SK-N-SH (cell line): ENCODE results near the gene TRAPPC2L. TPM values are rescaled to one million over a fixed set of nuclear protein-coding genes. Genes with fewer than 3 reads are reported as not detected.
A peak's percentile ranks its signal among the peaks of the same experiment; 100 is the strongest.

Experiments used
- CTCF ChIA-PET: fragments of 300-600, 350-600 bp; formaldehyde crosslinking; extraction: SDS; loops from one replicate; lab custom pipeline; 2021; lab: Yijun Ruan, JAX
- POLR2A ChIA-PET: fragments of 350-600 bp; sonication (Branson Sonifier 250); formaldehyde crosslinking; extraction: SDS; loops from one replicate; lab custom pipeline; 2020; ENCODE audit warnings: antibody characterized with exemption, inconsistent platforms; lab: Yijun Ruan, JAX
- DNase-seq: peaks from one replicate; pipeline ENCODE4 v3.0.0; 2012
- H2AFZ ChIP-seq: fragments of 200-600 bp; sonication (generic); 2 replicates; pipeline ENCODE4 v1.8.1; 2016; ENCODE audit warnings: antibody characterized with exemption, mild to moderate bottlenecking, low read depth
- H3F3A ChIP-seq: fragments of 200-600 bp; sonication (generic); replicated peaks from 2 replicates; pipeline ENCODE3; 2016; ENCODE audit warnings: antibody characterized with exemption, mild to moderate bottlenecking; ENCODE audit not compliant: insufficient read depth
- H3K27ac ChIP-seq, 2 experiments: fragments of 200-500 bp in 1 of 2; fragments of 200-600 bp in 1 of 2; sonication (Bioruptor generic) in 1 of 2; sonication (generic), shearing (Covaris generic) in 1 of 2; 2 replicates each; pipeline versions ENCODE4 v1.5.1 to v1.6.1; 2014 to 2016; ENCODE audit warnings: low read depth in 2 of 2, inconsistent platforms in 1 of 2, low read length in 1 of 2, mild to moderate bottlenecking in 1 of 2, mixed read lengths in 1 of 2
- H3K27me3 ChIP-seq: fragments of 200-600 bp; sonication (generic), shearing (Covaris generic); 2 replicates; pipeline ENCODE4 v1.6.1; 2016; ENCODE audit warnings: mixed run types; ENCODE audit not compliant: insufficient read depth
- H3K36me3 ChIP-seq, 2 experiments: fragments of 200-500 bp in 1 of 2; fragments of 200-600 bp in 1 of 2; sonication (Bioruptor generic) in 1 of 2; sonication (generic) in 1 of 2; replicated peaks in 1 of 2; 2 replicates each; pipeline versions ENCODE3 to v1.5.1; 2014 to 2016; ENCODE audit warnings: low read length in 1 of 2, mild to moderate bottlenecking in 1 of 2; ENCODE audit not compliant: insufficient read depth in 2 of 2, control insufficient read depth in 1 of 2
- H3K4me1 ChIP-seq, 2 experiments: fragments of 200-500 bp in 1 of 2; fragments of 200-600 bp in 1 of 2; sonication (Bioruptor generic) in 1 of 2; sonication (generic), shearing (Covaris generic) in 1 of 2; 2 replicates each; pipeline versions ENCODE4 v1.5.1 to v1.6.1; 2014 to 2016; ENCODE audit warnings: low read depth in 1 of 2, low read length in 1 of 2, mixed run types in 1 of 2; ENCODE audit not compliant: insufficient read depth in 2 of 2, control insufficient read depth in 1 of 2
- H3K4me2 ChIP-seq: fragments of 200-600 bp; sonication (generic), shearing (Covaris generic); 2 replicates; pipeline ENCODE4 v1.6.1; 2017; ENCODE audit warnings: mixed run types
- H3K4me3 ChIP-seq, 2 experiments: fragments of 200-500 bp in 1 of 2; fragments of 200-600 bp in 1 of 2; sonication (Bioruptor generic) in 1 of 2; sonication (generic), shearing (Covaris generic) in 1 of 2; 2 replicates each; pipeline versions ENCODE4 v1.5.1 to v1.8.1; 2014 to 2016; ENCODE audit warnings: low read depth in 2 of 2, inconsistent platforms in 1 of 2, low read length in 1 of 2, mild to moderate bottlenecking in 1 of 2, mixed read lengths in 1 of 2, moderate library complexity in 1 of 2
- H3K79me2 ChIP-seq: fragments of 200-600 bp; sonication (generic); 2 replicates; pipeline ENCODE4 v1.8.1; 2017; ENCODE audit warnings: mild to moderate bottlenecking; ENCODE audit not compliant: insufficient read depth
- H3K9ac ChIP-seq: fragments of 200-600 bp; sonication (generic); 2 replicates; pipeline ENCODE4 v1.6.1; 2017; ENCODE audit warnings: mixed run types
- H3K9me2 ChIP-seq: fragments of 200-600 bp; sonication (generic); 2 replicates; pipeline ENCODE4 v1.6.1; 2017; ENCODE audit warnings: mixed run types
- H3K9me3 ChIP-seq: fragments of 200-600 bp; sonication (generic); 2 replicates; pipeline ENCODE4 v1.6.1; 2017; ENCODE audit warnings: mixed run types, mild to moderate bottlenecking, moderate library complexity
- H4K20me1 ChIP-seq: fragments of 200-600 bp; sonication (generic); 2 replicates; pipeline ENCODE4 v1.6.1; 2017; ENCODE audit warnings: mild to moderate bottlenecking, mixed run types; ENCODE audit not compliant: insufficient read depth
- CHD2 ChIP-seq: fragments of 150-350 bp; IDR thresholded peaks from 2 replicates; pipeline ENCODE4 v1.6.1; 2018; ENCODE audit warnings: low read length; ENCODE audit not compliant: partially characterized antibody
- ELF1 ChIP-seq: IDR thresholded peaks from 2 replicates; pipeline ENCODE4 v1.4.0; 2012
- EP300 ChIP-seq, 2 experiments: IDR thresholded peaks; 2 replicates each; pipeline versions ENCODE4 v1.4.0 to v1.6.1; 2012; ENCODE audit warnings: borderline replicate concordance in 1 of 2, low read depth in 1 of 2, low read length in 1 of 2
- EZH2phosphoT487 ChIP-seq: fragments of 200-600 bp; sonication (generic); IDR thresholded peaks from 2 replicates; pipeline ENCODE4 v1.6.1; 2017; ENCODE audit warnings: low read depth, mixed run types, mild to moderate bottlenecking, antibody characterized with exemption, moderate library complexity, borderline replicate concordance
- FOSL2 ChIP-seq: IDR thresholded peaks from 2 replicates; pipeline ENCODE4 v1.4.0; 2012; ENCODE audit warnings: low read depth, mild to moderate bottlenecking, moderate library complexity, borderline replicate concordance
- FOXJ3 ChIP-seq: sonication (generic); formaldehyde crosslinking; IDR thresholded peaks from 2 replicates; pipeline ENCODE4 v1.5.1; 2020; ENCODE audit warnings: mild to moderate bottlenecking, missing genetic modification reagents
- GABPA ChIP-seq: IDR thresholded peaks from 2 replicates; pipeline ENCODE4 v1.4.0; 2012; ENCODE audit warnings: low read depth, mild to moderate bottlenecking
- GATA2 ChIP-seq: sonication (generic); formaldehyde crosslinking; IDR thresholded peaks from 2 replicates; pipeline ENCODE4 v1.5.0; 2020; ENCODE audit warnings: mild to moderate bottlenecking, missing genetic modification reagents
- JUND ChIP-seq: IDR thresholded peaks from 2 replicates; pipeline ENCODE4 v1.4.0; 2012
- MEF2A ChIP-seq: IDR thresholded peaks from 2 replicates; pipeline ENCODE4 v1.4.0; 2012; ENCODE audit warnings: low read depth, borderline replicate concordance
- MXI1 ChIP-seq: IDR thresholded peaks from 2 replicates; pipeline ENCODE4 v1.6.1; 2012; ENCODE audit warnings: mild to moderate bottlenecking, low read depth, low read length, improper control_type of control experiment
- POLR2AphosphoS5 ChIP-seq: IDR thresholded peaks from 2 replicates; pipeline ENCODE4 v1.6.1; 2012; ENCODE audit warnings: low read depth, low read length
- RAD21 ChIP-seq: IDR thresholded peaks from 2 replicates; pipeline ENCODE4 v1.6.1; 2012; ENCODE audit warnings: mild to moderate bottlenecking, low read length
- RCOR1 ChIP-seq: fragments of 150-350 bp; IDR thresholded peaks from 2 replicates; pipeline ENCODE4 v1.6.1; 2017; ENCODE audit warnings: antibody characterized with exemption, low read length
- RXRA ChIP-seq: IDR thresholded peaks from 2 replicates; pipeline ENCODE4 v1.4.0; 2012; ENCODE audit warnings: low read depth, mild to moderate bottlenecking, borderline replicate concordance
- TAF1 ChIP-seq: IDR thresholded peaks from 2 replicates; pipeline ENCODE4 v1.6.1; 2012; ENCODE audit warnings: low read depth, mild to moderate bottlenecking, low read length, moderate library complexity, borderline replicate concordance
- YY1 ChIP-seq: IDR thresholded peaks from 2 replicates; pipeline ENCODE4 v1.4.0; 2012; ENCODE audit warnings: low read depth, mild to moderate bottlenecking
- WGBS: methylation state at CpG from one replicate; pipeline ENCODE4 v1.1.6; 2017; ENCODE audit warnings: low lambda C conversion rate; 5-methylcytosine and 5-hydroxymethylcytosine counted together
- polyA plus RNA-seq, 3 experiments: library from polyadenylated mRNA; depleted of rRNA; stranded (reverse); fragments of >200 nt; gene quantifications; 2 replicates each; pipeline ENCODE4 v1.2.3, GENCODE V29; 2012
- TF ChIP-seq, protein P1 (sequence below): fragments of 200-600 bp; sonication (generic); IDR thresholded peaks from 2 replicates; pipeline ENCODE4 v1.6.1; 2017; ENCODE audit warnings: antibody characterized with exemption, mild to moderate bottlenecking, moderate library complexity
- TF ChIP-seq, protein P2 (sequence below): IDR thresholded peaks from 2 replicates; pipeline ENCODE4 v1.4.0; 2012; ENCODE audit warnings: low read depth, borderline replicate concordance
- TF ChIP-seq, protein P3 (sequence below): IDR thresholded peaks from 2 replicates; pipeline ENCODE4 v1.4.0; 2012; ENCODE audit warnings: low read depth, borderline replicate concordance
- TF ChIP-seq, protein P4 (sequence below): IDR thresholded peaks from 2 replicates; pipeline ENCODE4; 2012
- TF ChIP-seq, protein P5 (sequence below): fragments of 150-350 bp; IDR thresholded peaks from 2 replicates; pipeline ENCODE4 v1.6.1; 2016; ENCODE audit warnings: mild to moderate bottlenecking, low read depth, low read length
- TF ChIP-seq, protein P6 (sequence below): IDR thresholded peaks from 2 replicates; pipeline ENCODE4 v1.4.0; 2012; ENCODE audit warnings: low read depth
- TF ChIP-seq, protein P7 (sequence below): fragments of 150-350 bp; IDR thresholded peaks from 2 replicates; pipeline ENCODE4 v1.6.1; 2017; ENCODE audit warnings: antibody characterized with exemption, low read length, low read depth, borderline replicate concordance

The TRAPPC2L gene
- polyA plus RNA-seq, 1 of the 3 experiments (the other 2 are of a cell fraction) = 73.9 TPM

DNA sequence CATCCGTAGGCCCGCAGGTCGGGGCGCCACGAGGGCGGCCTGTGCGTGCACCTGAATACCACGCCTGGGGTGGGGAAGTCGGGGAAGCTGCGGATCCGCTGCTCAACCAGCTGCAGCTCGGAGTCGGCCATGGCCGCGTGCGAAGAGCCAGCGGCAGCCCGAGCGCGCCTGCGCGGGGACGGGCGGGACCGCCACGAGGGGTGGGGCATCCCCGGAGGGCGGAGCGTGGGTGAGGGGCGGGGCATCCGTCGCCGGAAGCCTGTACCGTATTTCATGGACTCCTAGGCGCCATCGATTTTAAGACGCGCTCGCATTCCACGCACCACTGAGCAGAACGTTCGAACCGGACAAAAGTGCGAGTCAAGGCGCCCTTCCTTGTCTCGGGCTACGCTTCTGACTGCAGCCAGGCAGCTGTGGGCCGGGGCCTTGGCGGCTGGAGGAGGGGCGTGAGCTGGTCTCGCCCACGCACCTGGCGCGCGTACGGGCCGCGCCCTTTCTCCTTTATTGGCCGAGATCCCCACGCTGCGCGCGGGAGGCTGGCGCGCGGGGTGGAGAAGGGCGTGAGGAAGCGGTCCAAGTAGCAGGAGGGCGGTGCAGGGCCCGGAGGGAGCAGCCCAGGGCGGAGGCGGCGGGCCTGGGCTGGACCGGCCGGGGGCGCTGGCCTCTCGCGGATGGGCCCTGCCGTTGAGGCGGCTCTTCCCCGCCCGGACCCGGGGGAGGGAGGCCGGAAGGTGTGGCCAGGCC lies 45.0 kb upstream of the TRAPPC2L start, which contains the start of gene APRT:
APRT (minus strand) TSS at position 160 of the 744 bp plus-strand sequence; CDS start at position 131, 29 bp downstream.
- Histone ChIP-seq H3F3A (peaks cover 25% of the 10 kb centered on the region), H3K4me2 (peak within 1 kb of the TSS; percentile 98), H3K4me3 (peak within 1 kb of the TSS; percentile 73 to 74), H3K9me2 (no peaks in the 10 kb centered on the region), H3K4me1 (peaks cover 10 to 29% of the 10 kb centered on the region in 2 experiments; a peak in 2 of 4 replicates), H3K36me3 (peaks cover 0 to 23% of the 10 kb centered on the region in 2 experiments), H3K27me3 (no peaks in the 10 kb centered on the region), H2AFZ (peak within 1 kb of the TSS; percentile 89), H3K79me2 (peaks cover 14% of the 10 kb centered on the region), H3K9me3 (no peaks in the 10 kb centered on the region), H4K20me1 (peaks cover 22% of the 10 kb centered on the region), H3K27ac (peak within 1 kb of the TSS; percentile 79 to 91), H3K9ac (peak within 1 kb of the TSS; percentile 78)
- POLR2A ChIA-PET = interaction anchor here (0.9 to 1.4 kb wide), 2 partner anchors 46 to 359 kb away, joined by 3 to 7 read pairs; partner anchors contain the start of gene TRAPPC2L
- 0% methylated on average over 14 of the region's 84 CpGs for WGBS
- DNase-seq = peak; percentile 99
- CTCF ChIA-PET = interaction anchor here (0.6 to 9.1 kb wide), 15 partner anchors 10 to 406 kb away, joined by 3 to 82 read pairs (median 3); partner anchors contain the start of genes CDH15, GALNS, TRAPPC2L and ZNF778
- TF ChIP-seq EP300 (IDR thresholded peaks at IDR 0.05; ENCODE audit: borderline replicate concordance in 1 of 2, low read depth in 1 of 2, low read length in 1 of 2) = no peak
- TF ChIP-seq TAF1 = peak; percentile 62; the same call in 1 of the 2 replicates
- TF ChIP-seq, protein P1, sequence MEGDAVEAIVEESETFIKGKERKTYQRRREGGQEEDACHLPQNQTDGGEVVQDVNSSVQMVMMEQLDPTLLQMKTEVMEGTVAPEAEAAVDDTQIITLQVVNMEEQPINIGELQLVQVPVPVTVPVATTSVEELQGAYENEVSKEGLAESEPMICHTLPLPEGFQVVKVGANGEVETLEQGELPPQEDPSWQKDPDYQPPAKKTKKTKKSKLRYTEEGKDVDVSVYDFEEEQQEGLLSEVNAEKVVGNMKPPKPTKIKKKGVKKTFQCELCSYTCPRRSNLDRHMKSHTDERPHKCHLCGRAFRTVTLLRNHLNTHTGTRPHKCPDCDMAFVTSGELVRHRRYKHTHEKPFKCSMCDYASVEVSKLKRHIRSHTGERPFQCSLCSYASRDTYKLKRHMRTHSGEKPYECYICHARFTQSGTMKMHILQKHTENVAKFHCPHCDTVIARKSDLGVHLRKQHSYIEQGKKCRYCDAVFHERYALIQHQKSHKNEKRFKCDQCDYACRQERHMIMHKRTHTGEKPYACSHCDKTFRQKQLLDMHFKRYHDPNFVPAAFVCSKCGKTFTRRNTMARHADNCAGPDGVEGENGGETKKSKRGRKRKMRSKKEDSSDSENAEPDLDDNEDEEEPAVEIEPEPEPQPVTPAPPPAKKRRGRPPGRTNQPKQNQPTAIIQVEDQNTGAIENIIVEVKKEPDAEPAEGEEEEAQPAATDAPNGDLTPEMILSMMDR = peak; percentile 36
- peak; percentile 63 for TF ChIP-seq MXI1
- no peak for TF ChIP-seq JUND
- TF ChIP-seq, protein P2, sequence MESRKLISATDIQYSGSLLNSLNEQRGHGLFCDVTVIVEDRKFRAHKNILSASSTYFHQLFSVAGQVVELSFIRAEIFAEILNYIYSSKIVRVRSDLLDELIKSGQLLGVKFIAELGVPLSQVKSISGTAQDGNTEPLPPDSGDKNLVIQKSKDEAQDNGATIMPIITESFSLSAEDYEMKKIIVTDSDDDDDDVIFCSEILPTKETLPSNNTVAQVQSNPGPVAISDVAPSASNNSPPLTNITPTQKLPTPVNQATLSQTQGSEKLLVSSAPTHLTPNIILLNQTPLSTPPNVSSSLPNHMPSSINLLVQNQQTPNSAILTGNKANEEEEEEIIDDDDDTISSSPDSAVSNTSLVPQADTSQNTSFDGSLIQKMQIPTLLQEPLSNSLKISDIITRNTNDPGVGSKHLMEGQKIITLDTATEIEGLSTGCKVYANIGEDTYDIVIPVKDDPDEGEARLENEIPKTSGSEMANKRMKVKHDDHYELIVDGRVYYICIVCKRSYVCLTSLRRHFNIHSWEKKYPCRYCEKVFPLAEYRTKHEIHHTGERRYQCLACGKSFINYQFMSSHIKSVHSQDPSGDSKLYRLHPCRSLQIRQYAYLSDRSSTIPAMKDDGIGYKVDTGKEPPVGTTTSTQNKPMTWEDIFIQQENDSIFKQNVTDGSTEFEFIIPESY = no peak
- TF ChIP-seq RAD21 = peak; percentile 53
- TF ChIP-seq POLR2AphosphoS5 = peak; percentile 85
- TF ChIP-seq RXRA = no peak
- no peak for TF ChIP-seq MEF2A
- TF ChIP-seq, protein P3, sequence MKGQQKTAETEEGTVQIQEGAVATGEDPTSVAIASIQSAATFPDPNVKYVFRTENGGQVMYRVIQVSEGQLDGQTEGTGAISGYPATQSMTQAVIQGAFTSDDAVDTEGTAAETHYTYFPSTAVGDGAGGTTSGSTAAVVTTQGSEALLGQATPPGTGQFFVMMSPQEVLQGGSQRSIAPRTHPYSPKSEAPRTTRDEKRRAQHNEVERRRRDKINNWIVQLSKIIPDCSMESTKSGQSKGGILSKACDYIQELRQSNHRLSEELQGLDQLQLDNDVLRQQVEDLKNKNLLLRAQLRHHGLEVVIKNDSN = 0 out of 2 replicates have a peak, but pooled peaks have one; percentile 9
- TF ChIP-seq, protein P4, sequence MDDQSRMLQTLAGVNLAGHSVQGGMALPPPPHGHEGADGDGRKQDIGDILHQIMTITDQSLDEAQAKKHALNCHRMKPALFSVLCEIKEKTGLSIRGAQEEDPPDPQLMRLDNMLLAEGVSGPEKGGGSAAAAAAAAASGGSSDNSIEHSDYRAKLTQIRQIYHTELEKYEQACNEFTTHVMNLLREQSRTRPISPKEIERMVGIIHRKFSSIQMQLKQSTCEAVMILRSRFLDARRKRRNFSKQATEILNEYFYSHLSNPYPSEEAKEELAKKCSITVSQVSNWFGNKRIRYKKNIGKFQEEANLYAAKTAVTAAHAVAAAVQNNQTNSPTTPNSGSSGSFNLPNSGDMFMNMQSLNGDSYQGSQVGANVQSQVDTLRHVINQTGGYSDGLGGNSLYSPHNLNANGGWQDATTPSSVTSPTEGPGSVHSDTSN = no peak; the same call in 1 of the 2 replicates
- TF ChIP-seq, protein P5, sequence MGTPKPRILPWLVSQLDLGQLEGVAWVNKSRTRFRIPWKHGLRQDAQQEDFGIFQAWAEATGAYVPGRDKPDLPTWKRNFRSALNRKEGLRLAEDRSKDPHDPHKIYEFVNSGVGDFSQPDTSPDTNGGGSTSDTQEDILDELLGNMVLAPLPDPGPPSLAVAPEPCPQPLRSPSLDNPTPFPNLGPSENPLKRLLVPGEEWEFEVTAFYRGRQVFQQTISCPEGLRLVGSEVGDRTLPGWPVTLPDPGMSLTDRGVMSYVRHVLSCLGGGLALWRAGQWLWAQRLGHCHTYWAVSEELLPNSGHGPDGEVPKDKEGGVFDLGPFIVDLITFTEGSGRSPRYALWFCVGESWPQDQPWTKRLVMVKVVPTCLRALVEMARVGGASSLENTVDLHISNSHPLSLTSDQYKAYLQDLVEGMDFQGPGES = no peak
- TF ChIP-seq GABPA = no peak; the same call in 1 of the 2 replicates
- no peak for TF ChIP-seq FOXJ3 (CRISPR knock-in tag)
- no peak for TF ChIP-seq RCOR1
- TF ChIP-seq YY1 = peak; percentile 86
- TF ChIP-seq ELF1 = no peak
- no peak for TF ChIP-seq FOSL2
- no peak for TF ChIP-seq EZH2phosphoT487
- TF ChIP-seq, protein P6, sequence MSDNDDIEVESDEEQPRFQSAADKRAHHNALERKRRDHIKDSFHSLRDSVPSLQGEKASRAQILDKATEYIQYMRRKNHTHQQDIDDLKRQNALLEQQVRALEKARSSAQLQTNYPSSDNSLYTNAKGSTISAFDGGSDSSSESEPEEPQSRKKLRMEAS = peak; percentile 57; the same call in 1 of the 2 replicates
- TF ChIP-seq CHD2 = no peak
- TF ChIP-seq GATA2 (CRISPR knock-in tag) = no peak
- TF ChIP-seq, protein P7, sequence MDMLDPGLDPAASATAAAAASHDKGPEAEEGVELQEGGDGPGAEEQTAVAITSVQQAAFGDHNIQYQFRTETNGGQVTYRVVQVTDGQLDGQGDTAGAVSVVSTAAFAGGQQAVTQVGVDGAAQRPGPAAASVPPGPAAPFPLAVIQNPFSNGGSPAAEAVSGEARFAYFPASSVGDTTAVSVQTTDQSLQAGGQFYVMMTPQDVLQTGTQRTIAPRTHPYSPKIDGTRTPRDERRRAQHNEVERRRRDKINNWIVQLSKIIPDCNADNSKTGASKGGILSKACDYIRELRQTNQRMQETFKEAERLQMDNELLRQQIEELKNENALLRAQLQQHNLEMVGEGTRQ = no peak
